ENCODE data around the gene OST4. TPM values are rescaled to one million over a fixed set of nuclear protein-coding genes. Genes with fewer than 3 reads are reported as not detected.

Gene OST4
- total RNA-seq, 1 donor from 2014 or later = 243 TPM

DNA sequence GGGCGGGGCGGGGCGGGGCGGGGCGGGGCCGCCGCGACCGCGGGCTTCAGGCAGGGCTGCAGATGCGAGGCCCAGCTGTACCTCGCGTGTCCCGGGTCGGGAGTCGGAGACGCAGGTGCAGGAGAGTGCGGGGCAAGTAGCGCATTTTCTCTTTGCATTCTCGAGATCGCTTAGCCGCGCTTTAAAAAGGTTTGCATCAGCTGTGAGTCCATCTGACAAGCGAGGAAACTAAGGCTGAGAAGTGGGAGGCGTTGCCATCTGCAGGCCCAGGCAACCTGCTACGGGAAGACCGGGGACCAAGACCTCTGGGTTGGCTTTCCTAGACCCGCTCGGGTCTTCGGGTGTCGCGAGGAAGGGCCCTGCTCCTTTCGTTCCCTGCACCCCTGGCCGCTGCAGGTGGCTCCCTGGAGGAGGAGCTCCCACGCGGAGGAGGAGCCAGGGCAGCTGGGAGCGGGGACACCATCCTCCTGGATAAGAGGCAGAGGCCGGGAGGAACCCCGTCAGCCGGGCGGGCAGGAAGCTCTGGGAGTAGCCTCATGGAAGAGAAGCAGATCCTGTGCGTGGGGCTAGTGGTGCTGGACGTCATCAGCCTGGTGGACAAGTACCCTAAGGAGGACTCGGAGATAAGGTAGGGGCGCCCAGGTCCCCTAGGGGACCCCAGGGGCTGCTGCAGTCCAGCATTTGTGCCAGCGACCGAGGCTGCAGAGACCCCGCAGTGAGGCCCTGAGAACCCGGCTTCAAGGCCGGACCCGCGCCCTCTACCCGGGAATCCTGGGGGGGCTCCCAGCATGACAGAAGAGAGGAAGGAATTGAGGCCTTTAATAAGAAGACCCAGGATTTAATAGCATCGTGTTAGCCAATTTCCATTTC is 15.5 kb upstream of the OST4 start, which contains the start of gene KHK:
KHK (plus strand) TSS at position 49 of the 870 bp plus-strand sequence; CDS start at position 537, 488 bp downstream.
- TF ChIP-seq, protein P1, sequence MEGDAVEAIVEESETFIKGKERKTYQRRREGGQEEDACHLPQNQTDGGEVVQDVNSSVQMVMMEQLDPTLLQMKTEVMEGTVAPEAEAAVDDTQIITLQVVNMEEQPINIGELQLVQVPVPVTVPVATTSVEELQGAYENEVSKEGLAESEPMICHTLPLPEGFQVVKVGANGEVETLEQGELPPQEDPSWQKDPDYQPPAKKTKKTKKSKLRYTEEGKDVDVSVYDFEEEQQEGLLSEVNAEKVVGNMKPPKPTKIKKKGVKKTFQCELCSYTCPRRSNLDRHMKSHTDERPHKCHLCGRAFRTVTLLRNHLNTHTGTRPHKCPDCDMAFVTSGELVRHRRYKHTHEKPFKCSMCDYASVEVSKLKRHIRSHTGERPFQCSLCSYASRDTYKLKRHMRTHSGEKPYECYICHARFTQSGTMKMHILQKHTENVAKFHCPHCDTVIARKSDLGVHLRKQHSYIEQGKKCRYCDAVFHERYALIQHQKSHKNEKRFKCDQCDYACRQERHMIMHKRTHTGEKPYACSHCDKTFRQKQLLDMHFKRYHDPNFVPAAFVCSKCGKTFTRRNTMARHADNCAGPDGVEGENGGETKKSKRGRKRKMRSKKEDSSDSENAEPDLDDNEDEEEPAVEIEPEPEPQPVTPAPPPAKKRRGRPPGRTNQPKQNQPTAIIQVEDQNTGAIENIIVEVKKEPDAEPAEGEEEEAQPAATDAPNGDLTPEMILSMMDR (IDR thresholded peaks at IDR 0.05) = peak; percentile 2
- no peak for DNase-seq
- H3K27ac Mint-ChIP-seq = peak within 1 kb of the TSS; percentile 86
- ChIA-PET CTCF (interaction anchor here (0.9 to 4.4 kb wide), 4 partner anchors 36 to 193 kb away, joined by 3 to 12 read pairs (median 4); partner anchors contain the start of gene AGBL5), POLR2A (interaction anchor here (0.5 to 6.6 kb wide), 14 partner anchors 9 to 596 kb away, joined by 3 to 53 read pairs (median 4); partner anchors contain the start of genes ABHD1, AGBL5, ATRAID and OST4)
- peak within 1 kb of the TSS; percentile 87 for H3K4me3 Mint-ChIP-seq
- peaks cover 12% of the 10 kb centered on the region for H3K4me1 Mint-ChIP-seq
- ATAC-seq (ENCODE audit: low read depth) = peak; percentile 0
- no peaks in the 10 kb centered on the region for H3K9me3 Mint-ChIP-seq
- intact Hi-C loops (cut with micrococcal nuclease) = loop anchor here (1.0 to 10.0 kb wide), 13 partner anchors 9 to 498 kb away; partner anchors contain the start of genes ATRAID, DPYSL5, EIF2B4 and GTF3C2
- H3K36me3 Mint-ChIP-seq (ENCODE audit: low read depth) = no peaks in the 10 kb centered on the region
- H3K27me3 Mint-ChIP-seq = no peaks in the 10 kb centered on the region

DNA sequence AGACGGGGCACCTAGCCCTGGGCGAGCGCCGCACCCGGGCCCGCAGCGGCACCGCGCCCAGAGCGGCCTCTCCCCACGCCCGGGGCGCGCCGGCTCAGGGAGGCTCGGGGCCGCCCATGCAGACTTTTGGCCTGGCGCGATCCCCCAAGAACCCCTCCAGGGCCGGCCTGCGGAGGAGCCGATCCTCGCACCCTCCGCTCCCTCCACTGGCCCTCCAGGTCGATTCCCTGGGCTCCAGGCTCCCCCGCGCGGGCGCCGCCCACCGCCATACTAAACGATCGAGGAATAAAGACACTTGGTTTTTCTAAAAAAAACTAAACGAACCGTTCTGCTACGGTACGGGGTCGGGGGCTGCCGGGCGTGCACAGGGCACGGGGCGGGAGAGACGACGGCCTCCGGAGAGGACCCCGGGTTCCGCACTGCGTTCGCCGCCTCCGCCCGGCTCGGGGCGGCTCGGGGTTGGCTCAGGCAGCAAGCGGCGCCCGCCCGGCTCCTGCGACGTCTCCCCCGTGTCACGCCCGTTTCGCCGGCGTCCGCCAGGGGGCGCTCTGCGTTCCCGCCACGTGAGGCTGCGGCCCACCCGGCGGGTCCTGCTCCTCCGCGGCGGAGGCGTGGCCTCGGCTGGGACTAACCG is 14.8 kb upstream of the OST4 start:
- H3K36me3 Mint-ChIP-seq (ENCODE audit: low read depth) = no peaks in the 10 kb centered on the region
- intact Hi-C loops (cut with micrococcal nuclease) = loop anchor here (1.0 to 10.0 kb wide), 13 partner anchors 10 to 499 kb away; partner anchors contain the start of genes ATRAID, DPYSL5, EIF2B4 and GTF3C2
- H3K4me1 Mint-ChIP-seq = peaks cover 18% of the 10 kb centered on the region
- no peaks in the 10 kb centered on the region for H3K27me3 Mint-ChIP-seq
- CTCF ChIA-PET = interaction anchor here (4.4 kb wide), 1 partner anchor 125 kb away, joined by 12 read pairs; no protein-coding TSS in a partner anchor
- POLR2A ChIA-PET = interaction anchor here (0.5 to 6.6 kb wide), 5 partner anchors 14 to 46 kb away, joined by 3 to 53 read pairs (median 4); partner anchors contain the start of genes AGBL5 and OST4
- peak overlapping the region; percentile 86 for H3K27ac Mint-ChIP-seq
- TF ChIP-seq, protein P1 (IDR thresholded peaks at IDR 0.05) = peak; percentile 44
- peak; percentile 99 for DNase-seq
- no peaks in the 10 kb centered on the region for H3K9me3 Mint-ChIP-seq
- H3K4me3 Mint-ChIP-seq = peak overlapping the region; percentile 87
- peak; percentile 92 for ATAC-seq (ENCODE audit: low read depth)

DNA sequence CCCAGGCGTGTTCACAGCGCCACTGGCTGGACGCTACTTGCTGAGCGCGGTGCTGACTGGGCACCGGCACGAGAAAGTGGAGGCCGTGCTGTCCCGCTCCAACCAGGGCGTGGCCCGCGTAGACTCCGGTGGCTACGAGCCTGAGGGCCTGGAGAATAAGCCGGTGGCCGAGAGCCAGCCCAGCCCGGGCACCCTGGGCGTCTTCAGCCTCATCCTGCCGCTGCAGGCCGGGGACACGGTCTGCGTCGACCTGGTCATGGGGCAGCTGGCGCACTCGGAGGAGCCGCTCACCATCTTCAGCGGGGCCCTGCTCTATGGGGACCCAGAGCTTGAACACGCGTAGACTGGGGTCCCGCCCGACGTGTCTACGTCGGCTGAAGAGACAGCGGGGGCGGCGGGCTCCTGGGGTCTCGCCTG is 14.2 kb upstream of the OST4 start:
- Mint-ChIP-seq H3K9me3 (no peaks in the 10 kb centered on the region), H3K4me3 (peak overlapping the region; percentile 87), H3K27me3 (no peaks in the 10 kb centered on the region), H3K4me1 (peaks cover 23% of the 10 kb centered on the region), H3K36me3 (ENCODE audit: low read depth) (no peaks in the 10 kb centered on the region), H3K27ac (no peak overlapping the region)
- ATAC-seq (ENCODE audit: low read depth) (no peak), DNase-seq (no peak)
- intact Hi-C loops (cut with micrococcal nuclease) = loop anchor here (1.0 to 10.0 kb wide), 13 partner anchors 11 to 499 kb away; partner anchors contain the start of genes ATRAID, DPYSL5, EIF2B4 and GTF3C2
- TF ChIP-seq, protein P1 (IDR thresholded peaks at IDR 0.05) = no peak
- ChIA-PET POLR2A (interaction anchor here (4.2 to 6.6 kb wide), 2 partner anchors 14 to 35 kb away, joined by 27 to 53 read pairs; partner anchors contain the start of genes AGBL5 and OST4), CTCF (interaction anchor here (4.4 kb wide), 1 partner anchor 124 kb away, joined by 12 read pairs; no protein-coding TSS in a partner anchor)

DNA sequence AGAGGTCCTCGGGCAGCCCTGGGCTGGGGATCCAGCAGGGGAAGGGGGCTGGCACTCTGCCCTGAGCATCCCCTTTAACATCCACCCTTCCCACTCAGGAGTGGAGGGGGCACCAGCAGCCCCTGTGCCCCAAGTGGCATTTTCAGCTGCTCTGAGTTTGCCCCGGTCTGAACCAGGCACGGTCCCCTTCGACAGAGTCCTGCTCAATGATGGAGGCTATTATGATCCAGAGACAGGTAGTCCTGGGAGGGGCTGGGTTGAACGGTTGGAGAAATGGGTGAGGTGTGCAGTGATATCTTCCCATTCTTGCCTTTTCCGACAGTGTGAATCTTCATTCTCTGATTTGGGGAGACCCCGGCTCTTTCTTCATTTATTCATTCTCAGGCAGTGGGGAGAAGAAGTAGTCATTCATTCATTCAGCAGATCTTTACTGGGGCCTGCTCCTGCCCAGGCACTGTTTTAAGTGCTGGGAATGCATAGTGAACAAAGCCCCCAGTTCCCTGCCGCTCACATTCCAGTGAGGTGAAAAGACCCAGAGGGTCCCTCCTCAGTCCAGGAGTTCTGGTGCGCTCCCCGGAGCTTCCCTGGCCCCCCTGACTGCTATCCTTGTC is 13.7 kb upstream of the OST4 start:
- TF ChIP-seq, protein P1 (IDR thresholded peaks at IDR 0.05) = no peak
- intact Hi-C loops (cut with micrococcal nuclease) = loop anchor here (5.0 to 10.0 kb wide), 2 partner anchors 238 to 500 kb away; partner anchors contain the start of genes DPYSL5 and ZNF512
- ATAC-seq (ENCODE audit: low read depth) = no peak
- ChIA-PET POLR2A (interaction anchor here (4.2 to 6.6 kb wide), 2 partner anchors 13 to 35 kb away, joined by 27 to 53 read pairs; partner anchors contain the start of genes AGBL5 and OST4), CTCF (interaction anchor here (4.4 kb wide), 1 partner anchor 124 kb away, joined by 12 read pairs; no protein-coding TSS in a partner anchor)
- Mint-ChIP-seq H3K9me3 (no peaks in the 10 kb centered on the region), H3K4me3 (peak overlapping the region; percentile 87), H3K36me3 (ENCODE audit: low read depth) (no peaks in the 10 kb centered on the region), H3K27me3 (no peaks in the 10 kb centered on the region), H3K4me1 (peaks cover 23% of the 10 kb centered on the region), H3K27ac (no peak overlapping the region)
- DNase-seq = no peak
